H1 (cell line): ENCODE data around the gene TRIM46. TPM values are rescaled to one million over a fixed set of nuclear protein-coding genes. Genes with fewer than 3 reads are reported as not detected.
A peak's percentile ranks its signal among the peaks of the same experiment; 100 is the strongest.

Experiments
- CTCF ChIA-PET: fragments of 300-600 bp; sonication (Branson Sonifier 250); formaldehyde crosslinking; loops from one replicate; lab custom pipeline; 2021; ENCODE audit not compliant: partially characterized antibody; lab: Charles Lee
- POLR2A ChIA-PET: fragments of 300-600 bp; sonication (Branson Sonifier 250); formaldehyde crosslinking; loops from one replicate; lab custom pipeline; 2021; ENCODE audit warnings: inconsistent platforms; ENCODE audit not compliant: partially characterized antibody; lab: Charles Lee
- DNase-seq, 2 experiments: peaks; one replicate each; pipeline versions ENCODE4 v3.0.0 to v3.0.0-alpha.2; 2010 to 2022; ENCODE audit warnings: low spot score in 2 of 2, low read depth in 1 of 2, mixed read lengths in 1 of 2
- FAIRE-seq: peaks from 2 replicates; lab custom pipeline; 2011; peaks lifted over from hg19 to GRCh38; lab: Jason Lieb, UNC
- H2AFZ ChIP-seq: 2 replicates; pipeline ENCODE4 v1.8.1; 2012; ENCODE audit warnings: low read length, inconsistent platforms
- H2AK5ac ChIP-seq: 2 replicates; pipeline ENCODE4 v1.6.1; 2013; ENCODE audit warnings: low read depth, low read length
- H2BK120ac ChIP-seq: replicated peaks from 2 replicates; pipeline ENCODE3; 2013; ENCODE audit warnings: low read depth, low read length, inconsistent platforms
- H2BK12ac ChIP-seq: 2 replicates; pipeline ENCODE4 v1.6.1; 2013; ENCODE audit warnings: low read depth, low read length
- H2BK15ac ChIP-seq: 2 replicates; pipeline ENCODE4 v1.6.1; 2013; ENCODE audit warnings: low read length
- H2BK20ac ChIP-seq: 2 replicates; pipeline ENCODE4 v1.6.1; 2013; ENCODE audit warnings: low read length
- H2BK5ac ChIP-seq: 2 replicates; pipeline ENCODE4 v1.6.1; 2013; ENCODE audit warnings: low read depth, low read length
- H3K14ac ChIP-seq: 2 replicates; pipeline ENCODE4 v1.6.1; 2013; ENCODE audit warnings: inconsistent platforms; ENCODE audit not compliant: insufficient read length
- H3K18ac ChIP-seq: 2 replicates; pipeline ENCODE4 v1.6.1; 2013; ENCODE audit warnings: low read length; ENCODE audit errors: extremely low read depth
- H3K23ac ChIP-seq: 2 replicates; pipeline ENCODE4 v1.6.1; 2013; ENCODE audit warnings: inconsistent platforms; ENCODE audit not compliant: insufficient read length
- H3K23me2 ChIP-seq: 2 replicates; pipeline ENCODE4 v1.6.1; 2013; ENCODE audit warnings: low read depth, low read length
- H3K27ac ChIP-seq: 2 replicates; pipeline ENCODE4 v1.6.1; 2011; ENCODE audit warnings: low read depth, low read length, inconsistent platforms
- H3K27me3 ChIP-seq, 4 experiments: replicated peaks in 1 of 4; 1 replicate in 1 of 4; 2 replicates in 3 of 4; pipeline versions ENCODE4 v1.6.1 to v1.8.1; 2011 to 2013; ENCODE audit warnings: low read length in 3 of 4, mild to moderate bottlenecking in 3 of 4, inconsistent platforms in 2 of 4, mixed read lengths in 2 of 4, moderate library complexity in 1 of 4; ENCODE audit not compliant: control insufficient read depth in 3 of 4, insufficient read depth in 3 of 4; ENCODE audit errors: extremely low read depth in 1 of 4
- H3K36me3 ChIP-seq, 4 experiments: 2 replicates each; pipeline versions ENCODE4 v1.6.1 to v1.8.1; 2011 to 2013; ENCODE audit warnings: mild to moderate bottlenecking in 4 of 4, low read length in 3 of 4, moderate library complexity in 2 of 4, control low read depth in 1 of 4, inconsistent platforms in 1 of 4; ENCODE audit not compliant: insufficient read depth in 4 of 4, control insufficient read depth in 2 of 4
- H3K4ac ChIP-seq: replicated peaks from 2 replicates; pipeline ENCODE3; 2013; ENCODE audit warnings: low read length, low read depth, mixed read lengths, inconsistent platforms; ENCODE audit not compliant: insufficient read length
- H3K4me1 ChIP-seq, 4 experiments: replicated peaks in 1 of 4; 1 replicate in 1 of 4; 2 replicates in 3 of 4; pipeline versions ENCODE4 v1.6.1 to v1.8.1; 2011 to 2013; ENCODE audit warnings: low read length in 3 of 4, inconsistent platforms in 2 of 4, mixed read lengths in 1 of 4; ENCODE audit not compliant: insufficient read depth in 4 of 4, control insufficient read depth in 3 of 4
- H3K4me2 ChIP-seq, 2 experiments: 2 replicates each; pipeline versions ENCODE4 v1.6.1 to v1.8.1; 2011 to 2013; ENCODE audit warnings: low read depth in 2 of 2, low read length in 2 of 2, control low read depth in 1 of 2, inconsistent platforms in 1 of 2, mild to moderate bottlenecking in 1 of 2; ENCODE audit not compliant: insufficient read depth in 1 of 2
- H3K4me3 ChIP-seq, 4 experiments: fragments of 200-600, 300-600 bp in 1 of 4; sonication (generic), shearing (Covaris generic), sonication (Bioruptor Twin) in 1 of 4; 2 replicates each; pipeline versions ENCODE4 v1.5.1 to v1.8.1; 2011 to 2016; ENCODE audit warnings: low read length in 4 of 4, low read depth in 3 of 4, control low read depth in 2 of 4, inconsistent platforms in 2 of 4, mild to moderate bottlenecking in 2 of 4, mixed read lengths in 1 of 4, moderate library complexity in 1 of 4; ENCODE audit not compliant: insufficient read depth in 2 of 4; ENCODE audit errors: extremely low read depth in 1 of 4
- H3K56ac ChIP-seq: replicated peaks from 2 replicates; pipeline ENCODE3; 2013; ENCODE audit warnings: low read depth, mild to moderate bottlenecking, mixed read lengths, low read length, inconsistent platforms; ENCODE audit not compliant: insufficient read length
- H3K79me1 ChIP-seq: 2 replicates; pipeline ENCODE4 v1.6.1; 2013; ENCODE audit warnings: low read depth, low read length, control low read depth
- H3K79me2 ChIP-seq, 2 experiments: 2 replicates each; pipeline versions ENCODE4 v1.6.1 to v1.8.1; 2012 to 2013; ENCODE audit warnings: low read length in 2 of 2, mild to moderate bottlenecking in 2 of 2, inconsistent platforms in 1 of 2; ENCODE audit not compliant: insufficient read depth in 2 of 2, control insufficient read depth in 1 of 2
- H3K9ac ChIP-seq, 4 experiments: replicated peaks in 1 of 4; 1 replicate in 1 of 4; 2 replicates in 3 of 4; pipeline versions ENCODE4 v1.6.1 to v1.8.1; 2011 to 2013; ENCODE audit warnings: low read depth in 3 of 4, low read length in 3 of 4, control low read depth in 2 of 4, mild to moderate bottlenecking in 2 of 4, moderate library complexity in 2 of 4, inconsistent platforms in 1 of 4; ENCODE audit errors: extremely low read depth in 1 of 4
- H3K9me3 ChIP-seq, 2 experiments: 2 replicates each; pipeline versions ENCODE4 v1.6.1 to v1.8.1; 2012 to 2013; ENCODE audit warnings: mild to moderate bottlenecking in 2 of 2, moderate library complexity in 2 of 2, control low read depth in 1 of 2, inconsistent platforms in 1 of 2, low read depth in 1 of 2, low read length in 1 of 2, mixed read lengths in 1 of 2; ENCODE audit not compliant: insufficient read depth in 2 of 2
- H4K20me1 ChIP-seq, 2 experiments: replicated peaks in 1 of 2; 2 replicates each; pipeline versions ENCODE3 to v1.8.1; 2011 to 2013; ENCODE audit warnings: inconsistent platforms in 2 of 2, low read length in 2 of 2, mild to moderate bottlenecking in 1 of 2; ENCODE audit not compliant: insufficient read depth in 2 of 2, control insufficient read depth in 1 of 2
- H4K5ac ChIP-seq: 2 replicates; pipeline ENCODE4 v1.6.1; 2013; ENCODE audit warnings: low read length, low read depth, mixed read lengths, inconsistent platforms; ENCODE audit not compliant: insufficient read length
- H4K8ac ChIP-seq: 2 replicates; pipeline ENCODE4 v1.8.0; 2013; ENCODE audit warnings: mild to moderate bottlenecking, moderate library complexity, low read length, inconsistent platforms; ENCODE audit not compliant: insufficient read depth; ENCODE audit errors: extremely low read depth
- H4K91ac ChIP-seq: replicated peaks from 2 replicates; pipeline ENCODE3; 2013; ENCODE audit warnings: low read length, mixed read lengths, inconsistent platforms; ENCODE audit not compliant: insufficient read length
- ASH2L ChIP-seq: fragments of 200-600, 300-600 bp; sonication (generic); IDR thresholded peaks from one replicate; pipeline ENCODE4 v1.7.1; 2017; ENCODE audit warnings: low read length
- CHD2 ChIP-seq: IDR thresholded peaks from 2 replicates; pipeline ENCODE4 v1.6.1; 2012; ENCODE audit warnings: low read length, improper control_type of control experiment
- EZH2 ChIP-seq: fragments of 200-600 bp; sonication (generic); IDR thresholded peaks from 2 replicates; pipeline ENCODE4 v1.7.1; 2012; ENCODE audit warnings: low read depth, mild to moderate bottlenecking, moderate library complexity, low read length, inconsistent platforms; ENCODE audit not compliant: severe bottlenecking
- HDAC2 ChIP-seq, 2 experiments: fragments of 300-600 bp in 1 of 2; sonication (generic) in 1 of 2; IDR thresholded peaks; 2 replicates each; pipeline ENCODE4 v1.6.1; 2011 to 2012; ENCODE audit warnings: low read depth in 2 of 2, low read length in 2 of 2, mild to moderate bottlenecking in 2 of 2, moderate library complexity in 2 of 2, borderline replicate concordance in 1 of 2, inconsistent platforms in 1 of 2
- KDM4A ChIP-seq: IDR thresholded peaks from one replicate; pipeline ENCODE4 v1.7.1; 2012; ENCODE audit warnings: low read depth, mild to moderate bottlenecking, moderate library complexity, low read length, inconsistent platforms; ENCODE audit not compliant: severe bottlenecking
- POLR2AphosphoS5 ChIP-seq: IDR thresholded peaks from 2 replicates; pipeline ENCODE4 v1.6.1; 2011; ENCODE audit warnings: low read depth, low read length
- RNF2 ChIP-seq: fragments of 200-900, 300-1000 bp; sonication (generic); IDR thresholded peaks from 2 replicates; pipeline ENCODE4 v1.7.1; 2016; ENCODE audit warnings: borderline replicate concordance, low read depth, mild to moderate bottlenecking, antibody characterized with exemption, low read length; ENCODE audit not compliant: poor library complexity, severe bottlenecking; ENCODE audit errors: missing control alignments
- SP2 ChIP-seq: IDR thresholded peaks from 2 replicates; pipeline ENCODE4 v1.6.1; 2012; ENCODE audit warnings: mild to moderate bottlenecking, low read length, inconsistent platforms
- WGBS, 2 experiments: shearing (Covaris generic) in 1 of 2; methylation state at CpG; one replicate each; pipeline versions ENCODE4 v1.1.6 to v1.1.7; 2013 to 2015; ENCODE audit warnings: low lambda C conversion rate in 2 of 2, mixed read lengths in 2 of 2, inconsistent platforms in 1 of 2, low coverage in 1 of 2, missing lambda C conversion rate in 1 of 2; ENCODE audit not compliant: insufficient replicate concordance in 2 of 2, insufficient coverage in 1 of 2, insufficient read length in 1 of 2; ENCODE audit errors: extremely low coverage in 1 of 2, missing lambda C conversion rate in 1 of 2; 5-methylcytosine and 5-hydroxymethylcytosine counted together
- polyA plus RNA-seq, 7 experiments: library from polyadenylated mRNA; depleted of rRNA in 3 of 7; stranded (reverse) in 5 of 7; unstranded in 2 of 7; fragments of >200 nt in 5 of 7; fragments of 200-250 nt in 2 of 7; gene quantifications; 1 replicate in 5 of 7; 2 replicates in 1 of 7; 4 replicates in 1 of 7; pipeline versions ENCODE4 v1.2.1 to v1.2.3, GENCODE V29; 2011 to 2013; ENCODE audit warnings: missing spikeins in 2 of 7, mixed read lengths in 2 of 7
- total RNA-seq: library from RNA; stranded (reverse); fragmentation: NEBNext Ultra II Directional; extraction: Animal tissue kit (Norgen Biotek cat#: 25700); gene quantifications from 2 replicates; pipeline ENCODE4 v1.2.1, GENCODE V29; 2021
- TF ChIP-seq, protein P1 (sequence below): IDR thresholded peaks from 2 replicates; pipeline ENCODE4 v1.6.1; 2012; ENCODE audit warnings: inconsistent platforms
- TF ChIP-seq, protein P2 (sequence below): IDR thresholded peaks from 2 replicates; pipeline ENCODE4 v1.6.1; 2012; ENCODE audit warnings: inconsistent platforms

The TRIM46 gene
- total and polyA plus RNA-seq, 2 of the 8 experiments (the other 6 are each of a cell fraction or from before 2014, with no cell fraction given): 15.5 to 21.6 TPM

- WGBS, 2 experiments: 3% methylated on average over 53 of the region's 53 CpGs; no CpG with 5 or more reads in 1 of the 2 experiments
- Histone ChIP-seq H3K4me2 (peak overlapping the region; percentile 94 to 97), H3K14ac (no peak overlapping the region), H3K23me2 (peaks cover 28% of the 10 kb centered on the region), H3K56ac (no peak overlapping the region), H3K4ac (no peak overlapping the region), H2BK120ac (no peak overlapping the region), H3K4me1 (peaks cover 16 to 56% (median 40%) of the 10 kb centered on the region in 4 experiments), H3K4me3 (peak overlapping the region; percentile 45 to 71 (median 64)), H3K36me3 (no peaks in the 10 kb centered on the region), H3K9me3 (no peaks in the 10 kb centered on the region), H2BK12ac (peak overlapping the region; percentile 43; the same call in 1 of the 2 replicates), H2BK20ac (no peak overlapping the region), H2AFZ (no peak overlapping the region), H3K27me3 (peaks cover 33 to 50% (median 45%) of the 10 kb centered on the region in 4 experiments), H4K8ac (peak overlapping the region; percentile 66), H3K79me1 (no peaks in the 10 kb centered on the region), H2BK5ac (no peak overlapping the region), H4K20me1 (no peaks in the 10 kb centered on the region), H2AK5ac (no peak overlapping the region), H3K27ac (no peak overlapping the region), H4K91ac (no peak overlapping the region), H3K18ac (no peak overlapping the region; the same call in none of the 2 replicates), H3K23ac (no peak overlapping the region), H2BK15ac (peak overlapping the region; percentile 12; the same call in 1 of the 2 replicates), H3K9ac (no peak overlapping the region), H4K5ac (no peak overlapping the region), H3K79me2 (no peaks in the 10 kb centered on the region)
- CTCF ChIA-PET: interaction anchor here (0.6 to 4.8 kb wide), 12 partner anchors 10 to 66 kb away, joined by 3 to 66 read pairs (median 4); partner anchors contain the start of gene KRTCAP2
- peak in 1 of 2 experiments; percentile 70 for DNase-seq
- POLR2A ChIA-PET: interaction anchor here (0.8 to 2.4 kb wide), 8 partner anchors 9 to 70 kb away, joined by 3 to 14 read pairs (median 6); partner anchors contain the start of genes KRTCAP2 and SLC50A1
- FAIRE-seq: no peak
- TF ChIP-seq RNF2: peak; percentile 25
- no peak for TF ChIP-seq POLR2AphosphoS5
- TF ChIP-seq HDAC2 (IDR thresholded peaks at IDR 0.05; ENCODE audit: borderline replicate concordance in 1 of 2, low read depth in 2 of 2, low read length in 2 of 2): 0 out of 4 replicates have a peak, but pooled peaks of 1 of the 2 experiments have one; percentile 67
- TF ChIP-seq CHD2: no peak
- no peak for TF ChIP-seq ASH2L
- TF ChIP-seq EZH2: peak; percentile 77
- no peak for TF ChIP-seq SP2
- TF ChIP-seq, protein P1, sequence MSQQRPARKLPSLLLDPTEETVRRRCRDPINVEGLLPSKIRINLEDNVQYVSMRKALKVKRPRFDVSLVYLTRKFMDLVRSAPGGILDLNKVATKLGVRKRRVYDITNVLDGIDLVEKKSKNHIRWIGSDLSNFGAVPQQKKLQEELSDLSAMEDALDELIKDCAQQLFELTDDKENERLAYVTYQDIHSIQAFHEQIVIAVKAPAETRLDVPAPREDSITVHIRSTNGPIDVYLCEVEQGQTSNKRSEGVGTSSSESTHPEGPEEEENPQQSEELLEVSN: peak; percentile 85
- peak; percentile 36 for TF ChIP-seq KDM4A
- TF ChIP-seq, protein P2, sequence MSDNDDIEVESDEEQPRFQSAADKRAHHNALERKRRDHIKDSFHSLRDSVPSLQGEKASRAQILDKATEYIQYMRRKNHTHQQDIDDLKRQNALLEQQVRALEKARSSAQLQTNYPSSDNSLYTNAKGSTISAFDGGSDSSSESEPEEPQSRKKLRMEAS: peak; percentile 87
Observed at GRCh38 chr1:155125946-155126555, 47.6 kb upstream of the TRIM46 start.
